ENCODE data around the gene S100PBP. TPM values are rescaled to one million over a fixed set of nuclear protein-coding genes. Genes with fewer than 3 reads are reported as not detected.

Gene S100PBP
- total RNA-seq, 1 donor = 42.0 TPM

GRCh38 chr1:32770221-32770731 lies 47.2 kb upstream of the S100PBP start:
- H3K4me1 ChIP-seq (ENCODE audit: insufficient read depth, low read length) = no peaks in the 10 kb centered on the region
- H2AFZ ChIP-seq (ENCODE audit: low read length) = no peak overlapping the region
- no peak overlapping the region for H3K4me2 ChIP-seq (ENCODE audit: insufficient read depth, low read length)
- peaks cover 20% of the 10 kb centered on the region for H3K36me3 ChIP-seq (ENCODE audit: insufficient read depth, low read length)
- no peak overlapping the region for H3K27ac ChIP-seq (ENCODE audit: low read depth, low read length)
- H3K9me3 ChIP-seq (ENCODE audit: low read depth, low read length) = no peaks in the 10 kb centered on the region
- no peak for TF ChIP-seq CTCF (IDR thresholded peaks at IDR 0.05; ENCODE audit: extremely low read depth, low read depth, low read length)
- no peak overlapping the region for H3K4me3 ChIP-seq (ENCODE audit: insufficient read depth, low read length)
- no peaks in the 10 kb centered on the region for H3K27me3 ChIP-seq (ENCODE audit: insufficient read depth, low read length)
- DNase-seq (ENCODE audit: insufficient read length, low spot score, missing footprints) = no peak
- no peaks in the 10 kb centered on the region for H3K79me2 ChIP-seq (ENCODE audit: insufficient read depth, low read length)
- H4K20me1 ChIP-seq (ENCODE audit: insufficient read depth, low read length) = peaks cover 7% of the 10 kb centered on the region

GRCh38 chr1:32770741-32771548 lies 46.5 kb upstream of the S100PBP start:
- no peaks in the 10 kb centered on the region for H3K9me3 ChIP-seq (ENCODE audit: low read depth, low read length)
- H3K27me3 ChIP-seq (ENCODE audit: insufficient read depth, low read length) = no peaks in the 10 kb centered on the region
- H3K36me3 ChIP-seq (ENCODE audit: insufficient read depth, low read length) = peaks cover 27% of the 10 kb centered on the region
- H3K79me2 ChIP-seq (ENCODE audit: insufficient read depth, low read length) = no peaks in the 10 kb centered on the region
- DNase-seq (ENCODE audit: insufficient read length, low spot score, missing footprints) = no peak
- H3K4me2 ChIP-seq (ENCODE audit: insufficient read depth, low read length) = no peak overlapping the region
- peaks cover 4% of the 10 kb centered on the region for H3K4me1 ChIP-seq (ENCODE audit: insufficient read depth, low read length)
- H2AFZ ChIP-seq (ENCODE audit: low read length) = no peak overlapping the region
- no peak overlapping the region for H3K4me3 ChIP-seq (ENCODE audit: insufficient read depth, low read length)
- peaks cover 7% of the 10 kb centered on the region for H4K20me1 ChIP-seq (ENCODE audit: insufficient read depth, low read length)
- H3K27ac ChIP-seq (ENCODE audit: low read depth, low read length) = no peak overlapping the region
- no peak for TF ChIP-seq CTCF (IDR thresholded peaks at IDR 0.05; ENCODE audit: extremely low read depth, low read depth, low read length)

GRCh38 chr1:32771561-32772280 lies 45.7 kb upstream of the S100PBP start:
- Histone ChIP-seq H3K27ac (ENCODE audit: low read depth, low read length) (no peak overlapping the region), H3K4me2 (ENCODE audit: insufficient read depth, low read length) (no peak overlapping the region), H3K27me3 (ENCODE audit: insufficient read depth, low read length) (no peaks in the 10 kb centered on the region), H3K9me3 (ENCODE audit: low read depth, low read length) (no peaks in the 10 kb centered on the region), H3K79me2 (ENCODE audit: insufficient read depth, low read length) (no peaks in the 10 kb centered on the region), H3K4me1 (ENCODE audit: insufficient read depth, low read length) (peaks cover 5% of the 10 kb centered on the region), H3K36me3 (ENCODE audit: insufficient read depth, low read length) (peaks cover 28% of the 10 kb centered on the region), H4K20me1 (ENCODE audit: insufficient read depth, low read length) (peaks cover 7% of the 10 kb centered on the region), H3K4me3 (ENCODE audit: insufficient read depth, low read length) (no peak overlapping the region), H2AFZ (ENCODE audit: low read length) (no peak overlapping the region)
- DNase-seq (ENCODE audit: insufficient read length, low spot score, missing footprints) = no peak
- TF ChIP-seq CTCF (IDR thresholded peaks at IDR 0.05; ENCODE audit: extremely low read depth, low read depth, low read length) = no peak

All from osteoblast (primary cell).